Peyer's patch (tissue), 4 donors: ENCODE results near the gene MYBPH.

Source experiments
- POLR2A ChIP-seq, 2 donors: fragments of 450-650 bp; IDR thresholded peaks; one replicate each; pipeline ENCODE4 v1.5.1; 2017; ENCODE audit warnings: antibody characterized with exemption in 2 of 2, mild to moderate bottlenecking in 2 of 2, moderate library complexity in 2 of 2
- TF ChIP-seq, protein P1 (sequence below), 6 experiments: fragments of 450-650 bp in 4 of 6; fragments of 200-600 bp in 2 of 6; sonication (generic) in 1 of 6; IDR thresholded peaks; one replicate each; pipeline ENCODE4 v1.5.1; 2017 to 2019; ENCODE audit warnings: antibody characterized with exemption in 6 of 6, mild to moderate bottlenecking in 3 of 6, moderate library complexity in 1 of 6

DNA sequence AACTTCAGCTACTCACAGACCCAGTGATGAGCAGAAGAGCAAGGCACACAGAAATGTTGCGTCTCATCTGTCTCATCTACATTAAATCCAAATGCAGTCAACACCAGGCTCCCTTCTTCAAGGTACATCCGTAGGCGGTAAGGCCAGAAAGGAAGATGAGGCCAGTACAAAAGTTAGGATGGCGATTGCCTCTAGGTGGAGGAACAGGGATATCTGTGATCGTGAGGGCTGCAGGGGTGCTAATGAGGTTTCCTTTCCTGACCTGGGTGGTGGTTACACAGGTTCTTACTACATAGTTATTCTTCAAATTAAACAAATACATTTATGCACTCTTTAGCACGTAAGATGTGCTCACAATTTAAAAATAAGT lies 1.4 kb upstream of the MYBPH start:
- TF ChIP-seq, protein P1, sequence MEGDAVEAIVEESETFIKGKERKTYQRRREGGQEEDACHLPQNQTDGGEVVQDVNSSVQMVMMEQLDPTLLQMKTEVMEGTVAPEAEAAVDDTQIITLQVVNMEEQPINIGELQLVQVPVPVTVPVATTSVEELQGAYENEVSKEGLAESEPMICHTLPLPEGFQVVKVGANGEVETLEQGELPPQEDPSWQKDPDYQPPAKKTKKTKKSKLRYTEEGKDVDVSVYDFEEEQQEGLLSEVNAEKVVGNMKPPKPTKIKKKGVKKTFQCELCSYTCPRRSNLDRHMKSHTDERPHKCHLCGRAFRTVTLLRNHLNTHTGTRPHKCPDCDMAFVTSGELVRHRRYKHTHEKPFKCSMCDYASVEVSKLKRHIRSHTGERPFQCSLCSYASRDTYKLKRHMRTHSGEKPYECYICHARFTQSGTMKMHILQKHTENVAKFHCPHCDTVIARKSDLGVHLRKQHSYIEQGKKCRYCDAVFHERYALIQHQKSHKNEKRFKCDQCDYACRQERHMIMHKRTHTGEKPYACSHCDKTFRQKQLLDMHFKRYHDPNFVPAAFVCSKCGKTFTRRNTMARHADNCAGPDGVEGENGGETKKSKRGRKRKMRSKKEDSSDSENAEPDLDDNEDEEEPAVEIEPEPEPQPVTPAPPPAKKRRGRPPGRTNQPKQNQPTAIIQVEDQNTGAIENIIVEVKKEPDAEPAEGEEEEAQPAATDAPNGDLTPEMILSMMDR (IDR thresholded peaks at IDR 0.05): no peak
- no peak for TF ChIP-seq POLR2A (IDR thresholded peaks at IDR 0.05)
